Transverse colon (tissue), 4 donors: ENCODE measurements around the gene ICE2. TPM values are rescaled to one million over a fixed set of nuclear protein-coding genes. Genes with fewer than 3 reads are reported as not detected.
A peak's percentile ranks its signal among the peaks of the same experiment; 100 is the strongest.
"Not testable (repeated sequence)": the region's sequence is repeated elsewhere in the genome, so short reads cannot be mapped to it uniquely, and the experiment has no call there.

Source experiments
- DNase-seq: peaks from one replicate; pipeline ENCODE4 v3.0.0-alpha.2; 2019
- H3K27ac ChIP-seq, 4 donors: fragments of 200-600 bp; sonication (generic); 2 replicates each; pipeline ENCODE4 v1.5.1; 2016 to 2018; ENCODE audit warnings: inconsistent platforms in 4 of 4
- H3K27me3 ChIP-seq: fragments of 200-600 bp; sonication (generic); 2 replicates; pipeline ENCODE4 v1.5.1; 2017; ENCODE audit warnings: inconsistent platforms
- H3K36me3 ChIP-seq, 4 donors: fragments of 200-600 bp; sonication (generic); 2 replicates each; pipeline ENCODE4 v1.5.1; 2017 to 2019; ENCODE audit warnings: inconsistent platforms in 4 of 4
- H3K4me1 ChIP-seq, 4 donors: fragments of 200-600 bp; sonication (generic); 2 replicates each; pipeline ENCODE4 v1.5.1; 2017 to 2020; ENCODE audit warnings: inconsistent platforms in 4 of 4
- H3K4me3 ChIP-seq, 4 donors: fragments of 200-600 bp; sonication (generic); 1 replicate in 1 of 4; 2 replicates in 3 of 4; pipeline versions ENCODE4 v1.5.1 to v1.6.1; 2017 to 2019; ENCODE audit warnings: inconsistent platforms in 4 of 4
- H3K9me3 ChIP-seq, 2 donors: fragments of 200-600 bp; sonication (generic); 2 replicates each; pipeline ENCODE4 v1.5.1; 2017 to 2019; ENCODE audit warnings: inconsistent platforms in 2 of 2
- EP300 ChIP-seq: sonication (generic); formaldehyde crosslinking; IDR thresholded peaks from one replicate; pipeline ENCODE4 v1.6.1; 2017; ENCODE audit warnings: antibody characterized with exemption, low read depth
- POLR2A ChIP-seq: fragments of 450-650 bp; IDR thresholded peaks from one replicate; pipeline ENCODE4 v1.6.1; 2016; ENCODE audit warnings: antibody characterized with exemption, mild to moderate bottlenecking, moderate library complexity
- POLR2AphosphoS5 ChIP-seq, 3 donors: sonication (generic); formaldehyde crosslinking; IDR thresholded peaks; one replicate each; pipeline ENCODE4 v1.6.1; 2016; ENCODE audit warnings: antibody characterized with exemption in 3 of 3
- WGBS, 2 donors: methylation state at CpG; one replicate each; pipeline ENCODE4 v1.1.5; 2018; ENCODE audit warnings: low coverage in 1 of 2; 5-methylcytosine and 5-hydroxymethylcytosine counted together
- in situ Hi-C, 4 donors: fragments of 200-750 bp; cut with MboI; loops; one replicate each; pipeline versions ENCODE4 v1.15.0 to v1.15.1; 2017; ENCODE audit warnings: low sequenced_read_pairs in 3 of 4, low pct_ligation_motif_present in 1 of 4, low pct_unique_long_range_greater_than_20kb in 1 of 4
- intact Hi-C: fragments of 100-400 bp; cut with DNase I; formaldehyde crosslinking; loops from one replicate; pipeline ENCODE4 v1.15.1; 2023; ENCODE audit warnings: low total_unique reads
- total RNA-seq, 4 donors: library from RNA; depleted of rRNA; stranded (reverse); fragments of >200 nt; gene quantifications; one replicate each; pipeline ENCODE4 v1.1.0, GENCODE V29; 2016
- TF ChIP-seq, protein P1 (sequence below), 5 experiments: fragments of 200-600 bp in 3 of 5; fragments of 450-650 bp in 2 of 5; sonication (generic) in 3 of 5; IDR thresholded peaks; 1 replicate in 2 of 5; 2 replicates in 3 of 5; pipeline ENCODE4 v1.5.1; 2016 to 2017; ENCODE audit warnings: antibody characterized with exemption in 5 of 5, inconsistent platforms in 3 of 5, mild to moderate bottlenecking in 2 of 5, moderate library complexity in 1 of 5

ICE2 gene
- total RNA-seq, 4 donors from 2014 or later = 14.6 to 83.4 (median 26.5) TPM

DNA sequence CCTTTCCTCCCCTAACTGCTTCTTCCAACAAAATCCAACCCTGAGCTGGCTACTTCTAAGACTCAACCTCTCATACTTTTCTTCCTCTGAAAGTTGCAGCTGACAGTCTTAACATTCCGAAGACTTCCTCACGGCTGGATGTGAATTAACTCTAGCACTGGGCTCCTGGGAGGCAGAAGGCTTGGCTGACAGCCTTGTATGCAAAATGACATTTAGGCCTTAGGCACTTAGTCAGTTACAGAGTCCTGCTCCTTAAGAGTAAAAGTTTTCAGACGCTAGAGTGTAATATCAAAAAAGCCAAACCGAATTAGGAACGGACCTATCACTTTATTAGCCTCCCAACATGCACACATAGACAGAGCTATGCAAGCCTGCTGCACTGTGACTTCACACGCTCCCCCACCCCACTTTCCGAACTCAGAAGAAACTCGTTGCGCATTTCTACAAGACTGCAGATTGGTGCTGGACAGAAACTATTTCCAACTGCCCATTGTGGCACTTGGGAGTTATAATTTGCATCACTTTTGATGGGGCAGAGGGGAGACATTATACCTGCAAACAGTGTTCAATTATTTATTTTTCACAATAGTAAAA is 65.6 kb downstream of the ICE2 start:
- Histone ChIP-seq H3K36me3 (no peaks in the 10 kb centered on the region), H3K27ac (no peak overlapping the region), H3K4me3 (no peak overlapping the region), H3K27me3 (no peaks in the 10 kb centered on the region), H3K4me1 (peaks cover 0 to 12% (median 4%) of the 10 kb centered on the region in 4 donors), H3K9me3 (no peaks in the 10 kb centered on the region)
- 72 to 85% methylated on average over 4 to 9 of the region's 9 CpGs for WGBS, 2 donors
- DNase-seq = no peak
- TF ChIP-seq POLR2AphosphoS5 (IDR thresholded peaks at IDR 0.05) (no peak), POLR2A (no peak), EP300 (no peak)
- TF ChIP-seq, protein P1, sequence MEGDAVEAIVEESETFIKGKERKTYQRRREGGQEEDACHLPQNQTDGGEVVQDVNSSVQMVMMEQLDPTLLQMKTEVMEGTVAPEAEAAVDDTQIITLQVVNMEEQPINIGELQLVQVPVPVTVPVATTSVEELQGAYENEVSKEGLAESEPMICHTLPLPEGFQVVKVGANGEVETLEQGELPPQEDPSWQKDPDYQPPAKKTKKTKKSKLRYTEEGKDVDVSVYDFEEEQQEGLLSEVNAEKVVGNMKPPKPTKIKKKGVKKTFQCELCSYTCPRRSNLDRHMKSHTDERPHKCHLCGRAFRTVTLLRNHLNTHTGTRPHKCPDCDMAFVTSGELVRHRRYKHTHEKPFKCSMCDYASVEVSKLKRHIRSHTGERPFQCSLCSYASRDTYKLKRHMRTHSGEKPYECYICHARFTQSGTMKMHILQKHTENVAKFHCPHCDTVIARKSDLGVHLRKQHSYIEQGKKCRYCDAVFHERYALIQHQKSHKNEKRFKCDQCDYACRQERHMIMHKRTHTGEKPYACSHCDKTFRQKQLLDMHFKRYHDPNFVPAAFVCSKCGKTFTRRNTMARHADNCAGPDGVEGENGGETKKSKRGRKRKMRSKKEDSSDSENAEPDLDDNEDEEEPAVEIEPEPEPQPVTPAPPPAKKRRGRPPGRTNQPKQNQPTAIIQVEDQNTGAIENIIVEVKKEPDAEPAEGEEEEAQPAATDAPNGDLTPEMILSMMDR (IDR thresholded peaks at IDR 0.05) = no peak
- intact Hi-C loops = no loop called here
- in situ Hi-C loops = no loop called here

DNA sequence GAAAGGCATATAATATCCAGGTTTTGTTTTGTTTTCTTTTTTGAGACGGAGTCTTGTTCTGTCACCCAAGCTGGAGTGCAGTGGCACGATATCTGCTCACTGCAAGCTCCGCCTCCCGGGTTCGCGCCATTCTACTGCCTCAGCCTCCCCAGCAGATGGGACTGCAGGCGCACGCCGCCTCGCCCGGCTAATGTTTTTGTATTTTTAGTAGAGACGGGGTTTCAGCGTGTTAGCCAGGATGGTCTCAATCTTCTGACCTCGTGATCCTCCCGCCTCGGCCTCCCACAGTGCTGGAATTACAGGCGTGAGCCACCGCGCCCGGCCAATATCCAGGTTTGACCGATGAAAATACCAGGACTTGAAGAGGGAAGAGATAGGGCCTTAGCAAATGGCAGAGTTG is 66.1 kb downstream of the ICE2 start:
- H3K4me3 ChIP-seq, H3K27ac ChIP-seq, DNase-seq, H3K36me3 ChIP-seq, intact Hi-C loops, H3K27me3 ChIP-seq, H3K9me3 ChIP-seq, in situ Hi-C loops: not testable (repeated sequence)
- WGBS, 2 donors = 98 to 100% methylated on average over 2 to 21 of the region's 21 CpGs
- H3K4me1 ChIP-seq = peaks cover 0 to 17% (median 9%) of the 10 kb centered on the region in 4 donors

DNA sequence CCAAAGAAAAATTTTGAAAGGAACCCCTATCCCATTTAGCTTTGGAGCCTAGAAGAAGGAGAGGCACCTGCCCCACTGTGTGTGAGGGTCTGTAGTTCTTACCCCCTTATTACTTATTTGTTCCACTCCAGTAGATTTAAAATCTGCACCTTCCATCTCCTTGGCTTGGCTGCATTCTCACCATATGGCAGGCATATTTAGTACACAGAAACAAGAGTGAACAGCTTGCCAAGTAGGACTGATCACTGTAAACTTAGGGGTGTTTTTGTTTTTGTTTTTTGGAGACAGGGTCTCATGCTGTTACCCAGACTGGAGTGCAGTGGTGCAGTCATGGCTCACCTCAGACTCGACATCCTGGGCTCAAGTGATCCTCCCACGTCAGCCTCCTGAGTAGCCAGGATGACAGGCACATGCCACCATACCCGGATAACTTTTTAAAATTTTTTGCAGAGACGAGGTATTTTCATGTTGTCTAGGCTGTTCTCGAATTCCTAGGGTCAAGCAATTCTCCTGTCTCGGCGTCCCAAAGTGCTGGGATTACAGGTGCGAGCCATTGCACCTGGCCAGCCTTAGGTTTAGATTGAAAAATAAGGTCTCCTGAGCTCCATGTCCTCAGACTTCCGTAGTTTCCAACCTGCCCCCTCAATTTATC is 67.0 kb downstream of the ICE2 start:
- H3K27ac ChIP-seq = no peak overlapping the region
- H3K4me3 ChIP-seq = no peak overlapping the region
- in situ Hi-C loops = no loop called here
- no peaks in the 10 kb centered on the region for H3K27me3 ChIP-seq
- TF ChIP-seq EP300 (no peak), POLR2AphosphoS5 (IDR thresholded peaks at IDR 0.05) (no peak), POLR2A (no peak)
- TF ChIP-seq, protein P1 (IDR thresholded peaks at IDR 0.05) = no peak
- intact Hi-C loops = no loop called here
- no peak for DNase-seq
- peaks cover 0 to 22% (median 14%) of the 10 kb centered on the region in 4 donors for H3K4me1 ChIP-seq
- no peaks in the 10 kb centered on the region for H3K36me3 ChIP-seq
- WGBS, 2 donors = 90% methylated on average over 4 to 9 of the region's 9 CpGs
- H3K9me3 ChIP-seq = no peaks in the 10 kb centered on the region

DNA sequence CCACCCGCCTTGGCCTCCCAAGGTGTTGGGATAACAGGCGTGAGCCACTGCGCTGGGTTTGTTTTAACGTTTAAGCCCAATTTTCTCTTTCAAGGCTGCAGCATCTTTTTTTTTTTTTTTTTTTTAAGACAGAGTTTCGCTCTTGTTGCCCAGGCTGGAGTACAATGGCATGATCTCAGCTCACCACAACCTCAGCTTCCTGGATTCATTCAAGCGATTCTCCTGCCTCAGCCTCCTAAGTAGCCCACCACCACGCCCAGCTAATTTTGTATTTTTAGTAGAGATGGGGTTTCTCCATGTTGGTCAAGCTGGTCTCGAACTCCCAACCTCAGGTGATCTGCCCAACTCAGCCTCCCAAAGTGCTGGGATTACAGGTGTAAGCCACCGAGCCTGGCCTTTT is 68.6 kb downstream of the ICE2 start:
- H3K27ac ChIP-seq, in situ Hi-C loops, H3K4me3 ChIP-seq, H3K36me3 ChIP-seq, H3K27me3 ChIP-seq, H3K9me3 ChIP-seq, intact Hi-C loops, DNase-seq: not testable (repeated sequence)
- peaks cover 0 to 24% (median 14%) of the 10 kb centered on the region in 4 donors for H3K4me1 ChIP-seq
- WGBS, 2 donors = 83 to 93% methylated on average over 8 to 9 of the region's 9 CpGs

DNA sequence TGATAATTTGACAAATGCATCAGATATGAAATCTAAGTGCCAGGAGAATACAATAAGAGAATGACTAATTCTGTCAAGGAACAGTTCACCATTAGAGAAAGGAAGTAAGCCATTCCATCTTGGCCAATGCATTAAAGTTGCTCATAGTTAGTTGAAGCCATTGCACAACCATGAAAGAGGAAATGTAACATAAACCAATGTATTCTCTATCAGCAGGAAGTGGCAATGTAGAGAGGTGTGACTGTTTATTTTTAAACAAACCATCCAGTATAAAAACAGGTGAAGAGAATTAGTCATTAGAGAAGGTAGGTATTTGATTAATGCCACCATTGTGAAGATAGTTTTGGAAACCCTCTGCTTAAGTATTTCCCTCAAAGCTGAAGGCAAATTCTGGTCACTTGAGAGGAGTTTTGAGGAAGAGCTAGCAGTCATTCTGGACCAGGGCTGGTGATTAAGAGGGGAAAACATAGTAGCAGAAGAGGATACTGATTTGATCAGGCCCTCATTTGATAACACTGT is 70.4 kb downstream of the ICE2 start:
- in situ Hi-C loops (no loop called here), intact Hi-C loops (no loop called here)
- Histone ChIP-seq H3K4me1 (peaks cover 0 to 24% (median 12%) of the 10 kb centered on the region in 4 donors), H3K4me3 (no peak overlapping the region), H3K27ac (peak overlapping the region; percentile 46 to 65 (median 60)), H3K27me3 (no peaks in the 10 kb centered on the region), H3K9me3 (no peaks in the 10 kb centered on the region), H3K36me3 (no peaks in the 10 kb centered on the region)
- no peak for DNase-seq
- TF ChIP-seq POLR2A = no peak
- peak in 1 of 3 donors; percentile 66 for TF ChIP-seq POLR2AphosphoS5 (IDR thresholded peaks at IDR 0.05)
